ENCODE results near the gene UBE2V1.
"Not testable (repeated sequence)": the region's sequence is repeated elsewhere in the genome, so short reads cannot be mapped to it uniquely, and the experiment has no call there.

The UBE2V1 gene

GRCh38 chr20:50065325-50065615 is 47.7 kb downstream of the UBE2V1 start:
- DNase-seq = no peak

- DNase-seq = not testable (repeated sequence)
Observed at GRCh38 chr20:50063763-50064162, 49.2 kb downstream of the UBE2V1 start.

- no peak for DNase-seq
Observed at GRCh38 chr20:50062006-50062838, 50.7 kb downstream of the UBE2V1 start.

- no peak for DNase-seq
Observed at GRCh38 chr20:50061151-50062005, 51.6 kb downstream of the UBE2V1 start.

GRCh38 chr20:50058662-50059402 is 54.1 kb downstream of the UBE2V1 start:
- no peak for DNase-seq

GRCh38 chr20:50057714-50058053 is 55.3 kb downstream of the UBE2V1 start:
- DNase-seq = no peak

- no peak for DNase-seq
Observed at GRCh38 chr20:50056951-50057713, 55.8 kb downstream of the UBE2V1 start.

- DNase-seq = no peak
Observed at GRCh38 chr20:50056408-50056926, 56.5 kb downstream of the UBE2V1 start.

- DNase-seq = no peak
Observed at GRCh38 chr20:50055524-50056083, 57.3 kb downstream of the UBE2V1 start.

- peak in 54 of 56 donors; percentile 13 to 88 (median 70) for DNase-seq
Observed at GRCh38 chr20:50054626-50055511, 58.1 kb downstream of the UBE2V1 start.

- DNase-seq = no peak
Observed at GRCh38 chr20:50054231-50054547, 58.8 kb downstream of the UBE2V1 start.

- DNase-seq = no peak
Observed at GRCh38 chr20:50053362-50054230, 59.4 kb downstream of the UBE2V1 start.

- DNase-seq = no peak
Observed at GRCh38 chr20:50052550-50053361, 60.2 kb downstream of the UBE2V1 start.

GRCh38 chr20:50050660-50051308 is 62.2 kb downstream of the UBE2V1 start:
- no peak for DNase-seq

GRCh38 chr20:50050214-50050613 is 62.7 kb downstream of the UBE2V1 start:
- no peak for DNase-seq

- peak in 1 of 56 donors; percentile 23 for DNase-seq
Observed at GRCh38 chr20:50049442-50050026, 63.4 kb downstream of the UBE2V1 start.
